Right renal cortex interstitium (tissue), 3 donors: ENCODE measurements around the gene ASXL2. TPM values are rescaled to one million over a fixed set of nuclear protein-coding genes. Genes with fewer than 3 reads are reported as not detected.
A peak's percentile ranks its signal among the peaks of the same experiment; 100 is the strongest.
"Not testable (repeated sequence)": the region's sequence is repeated elsewhere in the genome, so short reads cannot be mapped to it uniquely, and the experiment has no call there.

Experiments used
- DNase-seq, 3 donors: peaks; one replicate each; pipeline ENCODE4 v3.0.0-alpha.2; 2013; ENCODE audit warnings: low read depth in 3 of 3, low spot score in 2 of 3
- polyA plus RNA-seq, 3 donors: library from polyadenylated mRNA; unstranded; fragments of 120-200 nt; gene quantifications; one replicate each; pipeline ENCODE4 v1.2.1, GENCODE V29; 2013; ENCODE audit not compliant: insufficient read length in 3 of 3

Gene ASXL2
- polyA plus RNA-seq, 3 donors = 20.5 to 25.2 (median 23.5) TPM

- no peak for DNase-seq
Measured at GRCh38 chr2:25838152-25838756, 40.0 kb downstream of the ASXL2 start.

- no peak for DNase-seq
Measured at GRCh38 chr2:25835906-25836305, 42.4 kb downstream of the ASXL2 start.

- DNase-seq = no peak
Measured at GRCh38 chr2:25833566-25833965, 44.7 kb downstream of the ASXL2 start.

- no peak for DNase-seq
Measured at GRCh38 chr2:25832897-25833296, 45.4 kb downstream of the ASXL2 start.

GRCh38 chr2:25831746-25832449 lies 46.4 kb downstream of the ASXL2 start:
- DNase-seq = no peak

GRCh38 chr2:25829828-25830227 lies 48.5 kb downstream of the ASXL2 start:
- no peak for DNase-seq

GRCh38 chr2:25829377-25829704 lies 48.9 kb downstream of the ASXL2 start:
- DNase-seq = no peak

- not testable (repeated sequence) for DNase-seq
Measured at GRCh38 chr2:25828532-25829376, 49.5 kb downstream of the ASXL2 start.

- no peak for DNase-seq
Measured at GRCh38 chr2:25825238-25825637, 53.0 kb downstream of the ASXL2 start.

GRCh38 chr2:25824718-25825117 lies 53.6 kb downstream of the ASXL2 start:
- DNase-seq = no peak

- no peak for DNase-seq
Measured at GRCh38 chr2:25824216-25824615, 54.1 kb downstream of the ASXL2 start.

GRCh38 chr2:25822190-25823117 lies 55.8 kb downstream of the ASXL2 start:
- peak in 1 of 3 donors; percentile 23 for DNase-seq

GRCh38 chr2:25821225-25822056 lies 56.8 kb downstream of the ASXL2 start:
- DNase-seq = no peak

- DNase-seq = no peak
Measured at GRCh38 chr2:25819597-25820039, 58.7 kb downstream of the ASXL2 start.

GRCh38 chr2:25817630-25818029 lies 60.7 kb downstream of the ASXL2 start:
- no peak for DNase-seq

GRCh38 chr2:25817006-25817405 lies 61.3 kb downstream of the ASXL2 start:
- DNase-seq = no peak

- no peak for DNase-seq
Measured at GRCh38 chr2:25816249-25816648, 62.0 kb downstream of the ASXL2 start.

GRCh38 chr2:25814681-25815080 lies 63.6 kb downstream of the ASXL2 start:
- DNase-seq = no peak

GRCh38 chr2:25810428-25810827 lies 67.9 kb downstream of the ASXL2 start:
- no peak for DNase-seq

- no peak for DNase-seq
Measured at GRCh38 chr2:25809646-25810045, 68.6 kb downstream of the ASXL2 start.
